Measurements from ENCODE around the gene COL18A1. TPM values are rescaled to one million over a fixed set of nuclear protein-coding genes. Genes with fewer than 3 reads are reported as not detected.

The COL18A1 gene
- total RNA-seq, 1 donor = 8.6 TPM

DNA sequence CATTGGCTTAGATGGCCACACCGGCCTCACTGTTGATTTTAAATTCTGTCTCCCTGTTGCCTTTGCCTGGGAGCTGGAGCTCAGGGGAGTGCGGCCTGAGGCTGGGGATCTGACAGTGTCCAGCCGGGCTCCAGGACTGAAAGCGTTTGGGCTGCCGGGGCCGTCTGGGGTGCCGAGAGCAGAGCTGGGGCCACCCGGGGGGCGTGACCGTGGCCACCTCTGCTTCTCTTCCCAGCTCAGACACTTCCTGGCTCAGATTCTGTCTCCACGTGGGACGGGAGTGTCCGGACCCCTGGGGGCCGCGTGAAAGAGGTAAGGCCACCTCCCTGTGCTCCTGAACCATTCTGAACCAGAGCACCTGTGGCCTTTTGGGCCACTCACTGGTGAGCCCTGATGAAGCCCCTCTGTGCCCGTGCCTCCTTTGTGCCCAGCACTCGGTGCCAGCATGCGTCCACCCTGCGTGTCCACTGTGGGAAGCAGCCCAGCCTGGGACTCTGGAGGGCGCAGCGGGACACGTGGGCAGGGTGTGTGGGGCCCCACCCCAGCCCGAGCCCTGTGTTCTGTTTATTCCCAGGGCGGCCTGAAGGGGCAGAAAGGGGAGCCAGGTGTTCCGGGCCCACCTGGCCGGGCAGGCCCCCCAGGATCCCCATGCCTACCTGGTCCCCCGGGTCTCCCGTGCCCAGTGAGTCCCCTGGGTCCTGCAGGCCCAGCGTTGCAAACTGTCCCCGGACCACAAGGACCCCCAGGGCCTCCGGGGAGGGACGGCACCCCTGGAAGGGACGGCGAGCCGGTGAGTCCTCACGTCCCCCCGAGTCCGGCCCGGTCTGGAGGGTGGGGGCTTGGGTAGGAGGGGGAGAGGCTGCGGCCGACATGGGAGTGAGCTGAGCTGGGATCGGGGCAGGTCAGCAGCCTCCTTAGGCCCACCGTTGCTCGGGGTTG lies 72.5 kb downstream of the COL18A1 start:
- no peak overlapping the region for H3K4me3 ChIP-seq (ENCODE audit: low read length)
- H3K27me3 ChIP-seq (ENCODE audit: insufficient read depth, low read length) = no peaks in the 10 kb centered on the region
- peaks cover 40% of the 10 kb centered on the region for H3K4me1 ChIP-seq (ENCODE audit: insufficient read depth, low read length)

DNA sequence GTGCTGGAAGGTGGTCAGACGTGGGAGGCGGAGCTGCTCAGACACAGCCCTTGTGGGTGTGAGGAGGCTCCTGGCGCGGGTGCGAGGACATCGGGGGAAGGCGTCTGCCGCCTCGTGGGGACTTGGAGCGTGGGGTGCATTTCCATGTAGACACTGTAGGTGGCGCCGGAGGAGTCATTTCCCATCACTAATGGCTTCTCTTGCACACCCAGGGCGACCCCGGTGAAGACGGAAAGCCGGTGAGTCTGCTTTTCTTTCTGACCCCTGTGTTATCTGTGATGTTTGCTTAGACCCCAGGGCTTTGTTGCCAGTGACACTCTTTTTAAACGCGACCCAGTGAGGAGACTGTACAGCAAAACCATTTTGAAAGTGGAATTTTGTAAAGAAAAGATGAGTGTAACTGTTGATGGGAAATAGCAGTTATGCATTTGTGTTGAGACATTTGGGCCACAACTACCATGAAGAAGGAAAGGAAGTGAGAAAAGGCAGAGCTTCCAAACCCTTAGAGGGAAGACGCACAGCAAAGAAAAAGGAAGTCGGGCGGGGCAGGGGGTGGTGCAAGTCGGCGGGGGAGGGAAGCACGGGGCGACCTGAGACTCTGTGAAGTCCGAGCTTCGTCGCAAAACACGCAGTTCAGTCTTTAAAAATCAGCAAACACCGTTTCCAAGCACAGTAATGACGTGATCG lies 73.3 kb downstream of the COL18A1 start:
- H3K4me1 ChIP-seq (ENCODE audit: insufficient read depth, low read length) = peaks cover 47% of the 10 kb centered on the region

More for the DNA sequence above, 72.5 kb downstream of the COL18A1 start:
- no peaks in the 10 kb centered on the region for H3K9me3 ChIP-seq (ENCODE audit: low read depth, low read length)

DNA sequence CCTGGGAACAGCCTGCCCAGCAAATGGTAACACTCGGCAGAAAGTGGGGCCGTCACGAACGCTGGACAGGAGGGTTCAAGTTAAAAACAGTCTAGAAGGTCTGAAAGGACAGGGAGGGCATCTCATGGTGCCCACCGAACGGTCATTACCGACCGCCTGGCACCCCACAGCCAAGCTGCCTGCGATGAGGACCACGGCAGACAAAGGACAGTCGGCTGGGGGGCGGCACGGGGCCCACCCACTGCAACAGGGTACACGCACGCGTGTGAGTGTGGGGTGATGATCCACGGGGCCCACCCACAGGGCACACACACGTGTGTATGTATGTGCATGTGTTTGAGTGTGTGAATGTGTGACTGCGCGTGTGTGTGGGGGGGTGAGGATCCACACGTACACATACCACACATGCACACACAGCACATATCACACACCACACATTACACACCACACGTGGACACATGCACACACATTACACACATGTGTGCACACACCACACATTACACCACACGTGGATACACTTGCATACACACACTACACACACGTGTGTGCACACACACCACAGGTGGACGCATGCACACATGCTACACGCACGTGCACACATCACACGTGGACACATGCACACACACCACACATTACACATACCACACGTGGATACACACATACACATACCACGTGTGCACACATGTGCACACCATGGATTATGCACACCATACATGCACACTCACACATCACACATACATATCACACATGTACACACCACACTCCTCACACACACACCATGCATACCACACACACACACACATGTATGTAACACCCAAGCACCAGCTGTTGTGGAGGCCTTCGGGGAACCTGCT lies 74.1 kb downstream of the COL18A1 start:
- Histone ChIP-seq H3K9me3 (ENCODE audit: low read depth, low read length) (no peaks in the 10 kb centered on the region), H3K4me3 (ENCODE audit: low read length) (peak overlapping the region; percentile 8), H3K27me3 (ENCODE audit: insufficient read depth, low read length) (no peaks in the 10 kb centered on the region), H3K4me1 (ENCODE audit: insufficient read depth, low read length) (peaks cover 51% of the 10 kb centered on the region)

More for the DNA sequence above, 73.3 kb downstream of the COL18A1 start:
- H3K9me3 ChIP-seq (ENCODE audit: low read depth, low read length) = no peaks in the 10 kb centered on the region
- no peaks in the 10 kb centered on the region for H3K27me3 ChIP-seq (ENCODE audit: insufficient read depth, low read length)
- peak overlapping the region; percentile 15 for H3K4me3 ChIP-seq (ENCODE audit: low read length)

DNA sequence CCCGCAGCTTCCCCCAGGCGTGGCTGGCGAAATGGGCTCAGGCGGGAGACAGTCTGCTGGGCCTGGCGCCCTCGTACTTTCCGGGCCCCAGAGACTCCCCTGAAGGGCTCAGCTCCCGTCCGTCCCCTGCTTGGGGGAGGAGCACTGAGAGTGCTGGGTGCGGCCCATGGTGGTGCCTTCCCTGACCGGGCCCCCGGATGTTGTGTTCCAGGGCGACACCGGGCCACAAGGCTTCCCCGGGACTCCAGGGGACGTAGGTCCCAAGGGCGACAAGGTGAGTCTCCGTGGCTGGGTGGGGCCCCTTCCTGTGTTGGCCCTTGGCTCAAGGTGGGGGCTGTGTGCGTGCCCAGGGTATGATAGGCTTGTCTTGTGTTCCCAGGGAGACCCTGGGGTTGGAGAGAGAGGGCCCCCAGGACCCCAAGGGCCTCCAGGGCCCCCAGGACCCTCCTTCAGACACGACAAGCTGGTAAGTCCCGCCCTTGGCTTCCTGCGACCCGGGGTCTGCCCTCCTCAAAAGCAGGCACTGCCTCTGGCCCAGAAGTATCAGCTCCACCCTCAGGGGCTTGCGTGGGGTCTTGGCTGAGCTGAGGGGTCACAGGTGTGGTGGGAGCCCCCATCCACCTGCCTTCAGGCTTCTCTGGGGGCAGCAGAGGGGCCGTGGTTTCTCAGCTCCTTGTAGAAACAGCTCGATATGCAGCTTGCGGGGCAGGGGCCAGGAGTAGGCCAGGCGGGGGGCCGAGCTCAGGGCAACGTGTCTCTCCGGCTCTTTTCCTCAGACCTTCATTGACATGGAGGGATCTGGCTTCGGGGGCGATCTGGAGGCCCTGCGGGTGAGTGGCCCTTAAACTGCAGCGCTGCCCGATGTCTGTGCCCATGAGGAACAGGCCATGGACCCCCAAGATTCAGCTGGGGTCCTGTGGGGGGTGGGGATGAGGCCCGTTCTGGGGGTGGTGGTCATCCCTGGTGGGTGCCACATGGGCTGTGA lies 75.0 kb downstream of the COL18A1 start:
- Histone ChIP-seq H3K4me1 (ENCODE audit: insufficient read depth, low read length) (peaks cover 51% of the 10 kb centered on the region), H3K9me3 (ENCODE audit: low read depth, low read length) (no peaks in the 10 kb centered on the region), H3K4me3 (ENCODE audit: low read length) (peak overlapping the region; percentile 8), H3K27me3 (ENCODE audit: insufficient read depth, low read length) (no peaks in the 10 kb centered on the region)

DNA sequence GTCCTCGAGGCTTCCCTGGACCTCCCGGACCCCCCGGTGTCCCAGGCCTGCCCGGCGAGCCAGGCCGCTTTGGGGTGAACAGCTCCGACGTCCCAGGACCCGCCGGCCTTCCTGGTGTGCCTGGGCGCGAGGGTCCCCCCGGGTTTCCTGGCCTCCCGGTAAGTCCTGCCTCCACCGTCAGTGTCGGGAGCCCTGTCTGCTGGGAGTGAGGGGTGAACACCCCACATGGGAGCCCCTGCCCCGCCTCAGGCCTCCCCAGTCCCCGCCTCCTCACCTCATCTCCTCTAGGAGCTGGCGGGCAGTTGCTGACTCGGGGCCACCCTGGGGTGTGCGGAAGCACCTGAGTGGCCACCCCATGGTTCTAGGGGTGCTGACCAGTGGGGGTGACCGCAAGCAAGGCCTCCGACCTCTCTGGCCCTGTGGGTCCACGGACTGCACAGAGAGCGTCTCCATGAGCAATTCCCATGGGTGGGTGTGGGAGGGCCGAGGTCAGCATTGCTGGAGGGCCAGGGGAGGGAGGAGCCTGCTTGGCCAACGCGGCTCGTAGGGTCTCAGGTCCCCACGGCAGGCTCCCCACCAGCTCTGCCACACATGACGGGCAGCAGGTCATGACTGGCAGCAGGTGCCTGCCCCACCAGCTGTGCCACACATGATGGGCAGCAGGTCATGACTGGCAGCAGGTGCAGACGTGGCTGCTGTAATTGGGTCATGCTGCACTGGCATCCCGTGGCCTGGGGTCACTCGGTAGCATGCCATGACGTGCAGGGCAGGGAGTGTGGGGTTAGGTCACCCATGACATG lies 75.9 kb downstream of the COL18A1 start:
- no peaks in the 10 kb centered on the region for H3K27me3 ChIP-seq (ENCODE audit: insufficient read depth, low read length)
- no peaks in the 10 kb centered on the region for H3K9me3 ChIP-seq (ENCODE audit: low read depth, low read length)
- H3K4me3 ChIP-seq (ENCODE audit: low read length) = no peak overlapping the region
- H3K4me1 ChIP-seq (ENCODE audit: insufficient read depth, low read length) = peaks cover 51% of the 10 kb centered on the region

DNA sequence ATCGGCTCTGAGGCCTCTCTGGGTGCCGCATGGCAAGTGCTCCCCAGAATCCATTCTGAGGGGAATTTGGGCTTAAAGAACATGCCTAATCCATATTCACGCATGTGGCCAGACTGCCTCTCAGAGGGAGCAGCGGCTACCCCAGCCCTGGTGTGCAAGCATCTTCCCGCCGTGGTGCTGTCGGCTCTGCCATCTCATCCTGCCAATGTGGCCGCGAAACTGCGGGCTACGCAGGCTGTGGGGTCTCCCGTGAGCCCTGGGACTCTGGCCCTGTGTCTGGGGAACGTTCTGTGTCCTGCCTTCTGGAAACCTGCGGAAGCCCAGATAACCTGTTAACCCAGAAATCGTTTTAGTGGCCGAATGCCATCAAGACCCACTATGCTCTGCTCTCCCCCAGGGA lies 76.6 kb downstream of the COL18A1 start:
- Histone ChIP-seq H3K4me1 (ENCODE audit: insufficient read depth, low read length) (peaks cover 51% of the 10 kb centered on the region), H3K4me3 (ENCODE audit: low read length) (no peak overlapping the region)

DNA sequence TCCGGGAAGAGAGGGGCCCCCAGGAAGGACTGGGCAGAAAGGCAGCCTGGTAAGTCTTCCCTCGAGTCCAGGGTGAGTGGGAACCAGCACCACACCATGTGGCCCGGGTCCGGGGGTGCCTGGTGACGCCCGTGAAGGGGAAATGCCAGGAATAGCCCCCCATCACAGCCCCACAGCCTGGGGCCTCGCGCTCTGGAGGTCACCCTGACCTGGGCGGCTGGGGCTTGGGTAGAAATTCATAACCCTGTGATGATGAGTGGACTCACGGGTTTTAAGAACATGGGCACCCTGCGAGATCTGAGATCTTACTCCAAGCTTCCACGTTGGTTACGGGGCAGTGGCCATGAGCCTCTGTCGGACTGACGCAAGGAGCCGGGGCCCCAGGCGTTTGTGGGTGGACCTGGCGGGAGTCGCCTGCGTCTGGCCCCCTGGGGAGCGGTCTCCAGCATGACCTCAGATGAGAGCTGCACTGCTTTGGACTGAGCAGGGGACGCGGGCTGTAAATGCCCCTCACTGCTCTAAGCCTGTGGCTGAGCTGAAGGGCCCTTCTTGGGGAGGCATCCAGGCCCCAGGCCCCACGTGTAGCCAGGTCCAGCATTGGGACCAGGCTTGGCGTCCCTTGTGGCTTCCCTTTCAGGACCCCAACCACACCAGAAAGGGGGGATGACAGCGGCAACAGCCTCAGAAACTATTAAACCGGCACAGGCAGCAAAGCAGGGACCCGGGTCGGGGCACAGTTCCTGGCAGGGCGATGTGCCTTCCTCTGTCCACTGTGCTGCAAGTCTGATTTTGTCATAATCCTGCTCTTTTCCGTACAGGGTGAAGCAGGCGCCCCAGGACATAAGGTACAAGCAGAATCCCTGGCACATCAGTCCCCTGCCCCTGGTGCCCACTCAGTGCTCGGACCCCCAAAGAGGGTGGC lies 77.3 kb downstream of the COL18A1 start:
- no peaks in the 10 kb centered on the region for H3K9me3 ChIP-seq (ENCODE audit: low read depth, low read length)
- peaks cover 47% of the 10 kb centered on the region for H3K4me1 ChIP-seq (ENCODE audit: insufficient read depth, low read length)
- H3K27me3 ChIP-seq (ENCODE audit: insufficient read depth, low read length) = no peaks in the 10 kb centered on the region
- peak overlapping the region; percentile 23 for H3K4me3 ChIP-seq (ENCODE audit: low read length)

More for the DNA sequence above, 76.6 kb downstream of the COL18A1 start:
- Histone ChIP-seq H3K9me3 (ENCODE audit: low read depth, low read length) (no peaks in the 10 kb centered on the region), H3K27me3 (ENCODE audit: insufficient read depth, low read length) (no peaks in the 10 kb centered on the region)

DNA sequence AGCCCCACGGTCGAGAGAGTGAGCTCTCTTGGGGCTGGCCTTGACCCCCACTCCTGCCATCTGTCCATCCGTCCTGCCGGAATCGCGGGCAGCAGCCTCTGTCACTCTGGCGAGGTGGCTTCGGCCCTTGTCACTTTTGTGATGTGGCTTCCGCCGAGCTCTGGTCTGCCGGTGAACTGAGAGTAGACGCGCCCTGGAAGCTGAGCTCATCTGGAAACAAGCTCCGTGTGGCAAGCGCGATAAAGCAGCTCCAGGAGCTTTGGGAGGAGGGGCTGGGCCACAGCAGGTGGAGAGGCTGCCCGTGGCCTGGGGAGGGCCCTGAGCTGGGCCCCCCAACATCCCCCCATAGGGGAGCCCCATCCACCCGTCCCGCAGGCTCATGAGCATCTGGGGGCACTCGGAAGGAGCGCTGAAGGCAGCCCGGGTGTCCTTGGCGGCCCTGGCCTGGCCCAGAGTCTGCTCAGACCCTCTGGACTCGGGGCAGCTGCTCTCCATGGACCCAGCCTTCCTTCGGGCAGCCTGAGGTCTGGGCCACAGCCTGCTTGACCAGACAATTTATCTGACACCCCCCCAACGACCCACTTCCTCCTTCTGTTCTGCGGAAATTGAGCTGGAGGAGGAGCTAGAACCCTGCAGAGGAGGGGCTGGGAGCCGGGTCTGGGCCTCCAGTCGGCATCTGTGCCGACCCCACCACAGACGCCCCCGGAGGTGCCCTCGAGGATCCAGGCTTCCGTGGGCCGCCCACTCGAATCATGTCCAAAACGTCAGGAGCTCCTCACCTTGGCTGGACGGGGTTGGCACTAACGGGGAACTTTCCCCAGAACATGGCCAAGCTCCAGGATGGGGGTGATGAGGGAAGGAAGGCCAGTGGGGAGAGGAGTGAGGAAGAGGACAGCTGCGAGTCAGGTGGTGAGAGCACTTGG lies 78.2 kb downstream of the COL18A1 start:
- Histone ChIP-seq H3K4me3 (ENCODE audit: low read length) (peak overlapping the region; percentile 23), H3K9me3 (ENCODE audit: low read depth, low read length) (no peaks in the 10 kb centered on the region), H3K4me1 (ENCODE audit: insufficient read depth, low read length) (peaks cover 37% of the 10 kb centered on the region), H3K27me3 (ENCODE audit: insufficient read depth, low read length) (no peaks in the 10 kb centered on the region)

DNA sequence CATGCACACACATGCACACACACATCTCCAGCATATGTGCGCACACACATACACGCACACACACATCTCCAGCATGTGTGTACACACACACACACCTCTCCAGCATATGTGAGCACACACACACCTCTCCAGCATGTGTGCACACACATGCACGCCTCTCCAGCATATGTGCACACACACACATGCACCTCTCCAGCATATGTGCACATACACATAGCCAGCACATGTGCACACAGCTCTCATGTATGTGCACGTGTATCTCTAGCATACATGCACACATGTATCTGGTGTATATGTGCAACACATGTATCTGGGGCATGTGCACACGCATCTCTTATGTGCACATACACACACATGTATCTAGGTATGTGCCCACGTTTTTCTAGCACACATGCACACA lies 79.4 kb downstream of the COL18A1 start:
- peaks cover 31% of the 10 kb centered on the region for H3K4me1 ChIP-seq (ENCODE audit: insufficient read depth, low read length)
- no peaks in the 10 kb centered on the region for H3K27me3 ChIP-seq (ENCODE audit: insufficient read depth, low read length)
- H3K4me3 ChIP-seq (ENCODE audit: low read length) = no peak overlapping the region
- no peaks in the 10 kb centered on the region for H3K9me3 ChIP-seq (ENCODE audit: low read depth, low read length)

DNA sequence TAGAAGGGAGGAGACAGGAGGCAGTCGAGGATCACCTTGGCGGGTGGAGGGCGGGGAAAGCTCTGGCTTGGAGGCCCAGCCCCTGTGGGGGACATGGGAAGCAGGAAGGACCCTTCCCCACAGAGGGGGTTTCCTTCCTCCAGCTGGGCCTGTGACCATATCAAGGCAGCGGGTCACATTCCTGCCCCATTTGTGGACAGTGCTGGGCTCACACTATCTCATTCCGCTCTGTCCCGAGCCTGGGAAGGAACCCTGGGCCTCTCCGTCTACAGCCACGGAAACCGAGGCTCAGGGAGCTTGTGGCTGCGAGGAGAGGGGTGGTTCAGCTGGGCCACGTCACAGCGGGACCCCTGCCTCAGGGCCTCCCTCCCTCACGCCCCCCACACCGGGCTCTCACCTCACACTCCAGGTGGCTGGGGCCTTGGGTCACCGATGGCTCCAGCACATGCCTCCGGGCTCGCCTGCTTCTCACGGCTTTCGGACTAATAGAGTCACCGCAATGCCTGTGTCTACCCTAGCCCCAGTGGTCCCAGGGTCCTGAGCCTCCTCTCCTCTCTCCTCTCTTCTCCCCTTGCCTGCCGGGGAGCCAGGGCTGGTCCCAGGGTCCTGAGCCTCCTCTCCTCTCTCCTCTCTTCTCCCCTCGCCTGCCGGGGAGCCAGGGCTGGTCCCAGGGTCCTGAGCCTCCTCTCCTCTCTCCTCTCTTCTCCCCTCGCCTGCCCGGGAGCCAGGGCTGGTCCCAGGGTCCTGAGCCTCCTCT lies 80.9 kb downstream of the COL18A1 start:
- no peaks in the 10 kb centered on the region for H3K9me3 ChIP-seq (ENCODE audit: low read depth, low read length)
- no peaks in the 10 kb centered on the region for H3K27me3 ChIP-seq (ENCODE audit: insufficient read depth, low read length)
- no peak overlapping the region for H3K4me3 ChIP-seq (ENCODE audit: low read length)
- peaks cover 30% of the 10 kb centered on the region for H3K4me1 ChIP-seq (ENCODE audit: insufficient read depth, low read length)

DNA sequence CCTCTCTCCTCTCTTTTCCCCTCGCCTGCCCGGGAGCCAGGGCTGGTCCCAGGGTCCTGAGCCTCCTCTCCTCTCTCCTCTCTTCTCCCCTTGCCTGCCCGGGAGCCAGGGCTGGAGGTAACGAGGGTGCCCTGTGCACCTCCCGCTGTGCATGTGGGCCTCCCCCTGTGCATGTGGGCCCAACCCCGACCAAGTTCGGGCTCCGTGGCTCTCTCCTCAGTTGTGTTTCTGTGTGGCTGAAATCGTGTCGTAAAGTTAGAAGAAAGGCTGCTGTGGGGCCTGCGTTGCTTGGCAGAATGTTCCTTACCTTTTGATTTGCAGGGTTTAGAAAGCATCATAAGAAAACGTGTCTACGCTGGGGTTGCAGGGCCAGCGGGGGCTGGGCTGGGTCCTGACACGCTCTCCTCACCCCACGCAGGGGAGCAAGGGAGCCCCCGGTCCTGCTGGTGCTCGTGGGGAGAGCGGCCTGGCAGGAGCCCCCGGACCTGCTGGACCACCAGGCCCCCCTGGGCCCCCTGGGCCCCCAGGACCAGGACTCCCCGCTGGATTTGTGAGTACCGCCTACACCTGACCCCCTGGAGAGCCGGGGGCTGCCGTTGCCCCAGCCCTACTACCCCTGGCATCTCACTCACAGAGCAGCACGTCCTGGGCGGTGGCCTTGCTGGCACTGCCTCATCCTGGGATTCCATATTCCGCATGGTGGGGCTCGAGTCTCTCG lies 81.6 kb downstream of the COL18A1 start:
- Histone ChIP-seq H3K4me1 (ENCODE audit: insufficient read depth, low read length) (peaks cover 30% of the 10 kb centered on the region), H3K27me3 (ENCODE audit: insufficient read depth, low read length) (no peaks in the 10 kb centered on the region), H3K9me3 (ENCODE audit: low read depth, low read length) (no peaks in the 10 kb centered on the region), H3K4me3 (ENCODE audit: low read length) (no peak overlapping the region)
